Neural cell (in vitro differentiated cells): ENCODE measurements around the gene CSMD2. TPM values are rescaled to one million over a fixed set of nuclear protein-coding genes. Genes with fewer than 3 reads are reported as not detected.

Source experiments
- H2AFZ ChIP-seq: fragments of 200-600, 300-800 bp; sonication (generic), shearing (Covaris generic); 2 replicates; pipeline ENCODE4 v1.6.0; 2014; ENCODE audit warnings: low read depth, mild to moderate bottlenecking, antibody characterized with exemption, low read length, moderate library complexity
- H3F3A ChIP-seq: fragments of 200-600 bp; shearing (Covaris generic); 2 replicates; pipeline ENCODE4 v1.6.1; 2016; ENCODE audit warnings: mild to moderate bottlenecking, moderate library complexity, mixed read lengths, antibody characterized with exemption, low read length; ENCODE audit not compliant: insufficient read depth, poor library complexity, severe bottlenecking
- H3K27ac ChIP-seq: fragments of 200-600, 300-800 bp; sonication (generic), shearing (Covaris generic); 2 replicates; pipeline ENCODE4 v1.5.1; 2014; ENCODE audit warnings: mild to moderate bottlenecking, low read length, moderate library complexity
- H3K27me3 ChIP-seq: fragments of 300-800, 200-600 bp; sonication (generic), shearing (Covaris generic); 2 replicates; pipeline ENCODE4 v1.6.0; 2014; ENCODE audit warnings: mild to moderate bottlenecking, low read depth, low read length, moderate library complexity; ENCODE audit not compliant: insufficient read depth
- H3K36me3 ChIP-seq: fragments of 300-800, 200-600 bp; sonication (generic), shearing (Covaris generic); 2 replicates; pipeline ENCODE4 v1.5.1; 2014; ENCODE audit warnings: mild to moderate bottlenecking, antibody characterized with exemption, low read length, moderate library complexity; ENCODE audit not compliant: insufficient read depth
- H3K4me2 ChIP-seq: fragments of 300-800, 200-600 bp; sonication (generic), shearing (Covaris generic); 2 replicates; pipeline ENCODE4 v1.6.0; 2014; ENCODE audit warnings: mild to moderate bottlenecking, low read length
- H3K4me3 ChIP-seq: fragments of 300-800, 200-600 bp; sonication (generic), shearing (Covaris generic); 2 replicates; pipeline ENCODE4 v1.5.1; 2014; ENCODE audit warnings: mild to moderate bottlenecking, low read length, moderate library complexity
- H3K79me2 ChIP-seq: fragments of 200-600 bp; shearing (Covaris generic); replicated peaks from 2 replicates; pipeline ENCODE4 v1.6.0; 2014; ENCODE audit warnings: mild to moderate bottlenecking, low read length, moderate library complexity; ENCODE audit not compliant: insufficient read depth
- H3K9ac ChIP-seq: fragments of 300-800, 200-600 bp; sonication (generic), shearing (Covaris generic); 2 replicates; pipeline ENCODE4 v1.6.1; 2016; ENCODE audit warnings: mild to moderate bottlenecking, low read length, mixed read lengths
- H3K9me2 ChIP-seq: fragments of 200-600 bp; shearing (Covaris generic); 2 replicates; pipeline ENCODE4 v1.6.1; 2016; ENCODE audit warnings: mild to moderate bottlenecking, low read length, mixed read lengths; ENCODE audit not compliant: insufficient read depth
- H3K9me3 ChIP-seq: fragments of 200-600, 300-800 bp; sonication (generic), shearing (Covaris generic); 2 replicates; pipeline ENCODE4 v1.6.1; 2016; ENCODE audit warnings: mild to moderate bottlenecking, mixed run types, low read length, moderate library complexity, mixed read lengths
- H4K20me1 ChIP-seq: fragments of 200-600 bp; shearing (Covaris generic); 2 replicates; pipeline ENCODE4 v1.6.1; 2016; ENCODE audit warnings: mild to moderate bottlenecking, mixed run types; ENCODE audit not compliant: insufficient read depth
- CTCF ChIP-seq: fragments of 450-650 bp; IDR thresholded peaks from 2 replicates; pipeline ENCODE4 v1.5.1; 2014; ENCODE audit warnings: antibody characterized with exemption, mild to moderate bottlenecking, moderate library complexity; ENCODE audit not compliant: poor library complexity, severe bottlenecking
- EP300 ChIP-seq: fragments of 450-650 bp; conservative IDR thresholded peaks from 2 replicates; pipeline ENCODE4 v1.6.1; 2014; ENCODE audit warnings: antibody characterized with exemption, mild to moderate bottlenecking, moderate library complexity; ENCODE audit not compliant: poor library complexity, severe bottlenecking
- EZH2 ChIP-seq: fragments of 200-600, 300-800 bp; shearing (Covaris generic), sonication (generic); IDR thresholded peaks from 2 replicates; pipeline ENCODE4 v1.6.1; 2014; ENCODE audit warnings: antibody characterized with exemption, low read length, borderline replicate concordance, mild to moderate bottlenecking; ENCODE audit not compliant: insufficient read depth, poor library complexity, severe bottlenecking
- MXI1 ChIP-seq: fragments of 450-650 bp; conservative IDR thresholded peaks from 2 replicates; pipeline ENCODE4 v1.6.1; 2014; ENCODE audit warnings: antibody characterized with exemption, mild to moderate bottlenecking; ENCODE audit not compliant: poor library complexity, severe bottlenecking
- POLR2AphosphoS5 ChIP-seq: IDR thresholded peaks from 2 replicates; pipeline ENCODE4 v1.6.1; 2012
- RAD21 ChIP-seq: fragments of 450-650 bp; conservative IDR thresholded peaks from 2 replicates; pipeline ENCODE4 v1.6.1; 2014; ENCODE audit warnings: antibody characterized with exemption, mild to moderate bottlenecking, moderate library complexity
- SMC3 ChIP-seq: fragments of 450-650 bp; conservative IDR thresholded peaks from 2 replicates; pipeline ENCODE4 v1.6.1; 2014; ENCODE audit warnings: antibody characterized with exemption, mild to moderate bottlenecking, moderate library complexity; ENCODE audit not compliant: poor library complexity
- TAF1 ChIP-seq: IDR thresholded peaks from 2 replicates; pipeline ENCODE4 v1.6.1; 2012; ENCODE audit warnings: low read depth
- polyA plus RNA-seq: library from polyadenylated mRNA; depleted of rRNA; stranded (reverse); fragments of >200 nt; gene quantifications from 2 replicates; pipeline ENCODE4 v1.2.3, GENCODE V29; 2014
- TF ChIP-seq, protein P1 (sequence below): IDR thresholded peaks from 2 replicates; pipeline ENCODE4 v1.6.1; 2012; ENCODE audit warnings: borderline replicate concordance

The CSMD2 gene
- polyA plus RNA-seq, 1 donor from 2014 or later = 9.6 TPM

GRCh38 chr1:33626801-33627200, 538.2 kb downstream of the CSMD2 start:
- H3K4me2 ChIP-seq = no peak overlapping the region
- H2AFZ ChIP-seq = no peak overlapping the region
- no peaks in the 10 kb centered on the region for H3K9me3 ChIP-seq
- H3K27ac ChIP-seq = no peak overlapping the region
- no peak overlapping the region for H3K9ac ChIP-seq
- TF ChIP-seq EZH2 (no peak), EP300 (no peak), CTCF (no peak), SMC3 (no peak), RAD21 (no peak)
- TF ChIP-seq, protein P1, sequence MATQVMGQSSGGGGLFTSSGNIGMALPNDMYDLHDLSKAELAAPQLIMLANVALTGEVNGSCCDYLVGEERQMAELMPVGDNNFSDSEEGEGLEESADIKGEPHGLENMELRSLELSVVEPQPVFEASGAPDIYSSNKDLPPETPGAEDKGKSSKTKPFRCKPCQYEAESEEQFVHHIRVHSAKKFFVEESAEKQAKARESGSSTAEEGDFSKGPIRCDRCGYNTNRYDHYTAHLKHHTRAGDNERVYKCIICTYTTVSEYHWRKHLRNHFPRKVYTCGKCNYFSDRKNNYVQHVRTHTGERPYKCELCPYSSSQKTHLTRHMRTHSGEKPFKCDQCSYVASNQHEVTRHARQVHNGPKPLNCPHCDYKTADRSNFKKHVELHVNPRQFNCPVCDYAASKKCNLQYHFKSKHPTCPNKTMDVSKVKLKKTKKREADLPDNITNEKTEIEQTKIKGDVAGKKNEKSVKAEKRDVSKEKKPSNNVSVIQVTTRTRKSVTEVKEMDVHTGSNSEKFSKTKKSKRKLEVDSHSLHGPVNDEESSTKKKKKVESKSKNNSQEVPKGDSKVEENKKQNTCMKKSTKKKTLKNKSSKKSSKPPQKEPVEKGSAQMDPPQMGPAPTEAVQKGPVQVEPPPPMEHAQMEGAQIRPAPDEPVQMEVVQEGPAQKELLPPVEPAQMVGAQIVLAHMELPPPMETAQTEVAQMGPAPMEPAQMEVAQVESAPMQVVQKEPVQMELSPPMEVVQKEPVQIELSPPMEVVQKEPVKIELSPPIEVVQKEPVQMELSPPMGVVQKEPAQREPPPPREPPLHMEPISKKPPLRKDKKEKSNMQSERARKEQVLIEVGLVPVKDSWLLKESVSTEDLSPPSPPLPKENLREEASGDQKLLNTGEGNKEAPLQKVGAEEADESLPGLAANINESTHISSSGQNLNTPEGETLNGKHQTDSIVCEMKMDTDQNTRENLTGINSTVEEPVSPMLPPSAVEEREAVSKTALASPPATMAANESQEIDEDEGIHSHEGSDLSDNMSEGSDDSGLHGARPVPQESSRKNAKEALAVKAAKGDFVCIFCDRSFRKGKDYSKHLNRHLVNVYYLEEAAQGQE = no peak
- H3K9me2 ChIP-seq = no peaks in the 10 kb centered on the region
- H3K79me2 ChIP-seq = no peaks in the 10 kb centered on the region
- H3K4me3 ChIP-seq = no peak overlapping the region
- H3K36me3 ChIP-seq = no peaks in the 10 kb centered on the region
- H4K20me1 ChIP-seq = no peaks in the 10 kb centered on the region
- H3K27me3 ChIP-seq = no peaks in the 10 kb centered on the region
- no peaks in the 10 kb centered on the region for H3F3A ChIP-seq

GRCh38 chr1:33624991-33625870, 539.8 kb downstream of the CSMD2 start:
- no peaks in the 10 kb centered on the region for H3K36me3 ChIP-seq
- H3K4me2 ChIP-seq = no peak overlapping the region
- no peaks in the 10 kb centered on the region for H3K9me2 ChIP-seq
- no peak overlapping the region for H2AFZ ChIP-seq
- H3K9me3 ChIP-seq = no peaks in the 10 kb centered on the region
- H3F3A ChIP-seq = no peaks in the 10 kb centered on the region
- TF ChIP-seq, protein P1 = no peak
- TF ChIP-seq POLR2AphosphoS5 (no peak), CTCF (no peak), MXI1 (no peak), RAD21 (no peak), TAF1 (no peak), SMC3 (no peak), EP300 (no peak), EZH2 (no peak)
- H3K79me2 ChIP-seq = no peaks in the 10 kb centered on the region
- no peaks in the 10 kb centered on the region for H3K27me3 ChIP-seq
- H3K27ac ChIP-seq = no peak overlapping the region
- H3K4me3 ChIP-seq = no peak overlapping the region
- H3K9ac ChIP-seq = no peak overlapping the region
- H4K20me1 ChIP-seq = no peaks in the 10 kb centered on the region
